ENCODE results near the gene EPHA7.

Gene EPHA7

DNA sequence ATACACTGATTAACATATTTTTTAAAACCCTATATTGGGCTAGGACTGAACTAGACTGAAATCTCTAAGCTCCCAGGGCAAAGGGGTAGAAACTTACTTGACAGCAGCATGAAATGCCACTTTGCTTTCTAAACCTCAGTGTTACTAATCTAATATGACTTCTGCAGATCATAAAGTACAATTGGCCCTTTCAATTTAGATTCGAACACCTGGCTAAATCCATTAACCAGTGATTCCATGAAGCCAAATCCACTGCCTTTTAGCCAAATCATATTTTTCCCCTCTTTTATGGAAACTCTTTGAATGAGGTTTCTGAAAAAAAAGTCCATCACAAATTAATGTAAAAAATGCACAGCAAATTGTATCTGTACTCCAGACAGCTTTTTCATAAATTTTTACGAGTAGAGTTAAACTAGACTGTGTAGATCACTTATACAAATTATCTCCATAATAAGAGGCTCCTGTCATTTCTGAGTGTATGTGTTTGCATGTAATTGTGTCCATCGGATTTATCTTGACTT is 25.7 kb downstream of the EPHA7 start:
- no peak for DNase-seq (ENCODE audit: low spot score)

- DNase-seq (ENCODE audit: low spot score), result no peak
Measured at GRCh38 chr6:93392797-93393196, 26.6 kb downstream of the EPHA7 start.

DNA sequence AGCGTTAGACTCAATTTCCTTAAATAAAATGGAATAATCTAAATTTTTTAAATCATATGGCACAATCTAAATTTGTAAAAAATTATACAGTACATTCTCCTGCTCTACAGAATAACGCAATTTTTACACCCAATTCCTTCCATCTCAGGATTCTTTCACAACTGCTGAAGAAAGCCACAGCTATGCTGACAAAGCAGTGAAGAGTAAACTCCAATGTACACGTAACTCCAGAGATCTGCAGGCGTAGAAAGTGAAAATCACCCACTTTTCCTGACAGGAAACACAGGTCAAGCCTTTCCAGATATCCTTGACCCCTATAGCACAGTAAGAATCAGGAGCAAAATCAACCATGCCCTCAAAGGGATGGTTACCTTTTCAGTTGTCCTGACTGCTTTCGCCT is 27.4 kb downstream of the EPHA7 start:
- DNase-seq (ENCODE audit: low spot score), result no peak

DNA sequence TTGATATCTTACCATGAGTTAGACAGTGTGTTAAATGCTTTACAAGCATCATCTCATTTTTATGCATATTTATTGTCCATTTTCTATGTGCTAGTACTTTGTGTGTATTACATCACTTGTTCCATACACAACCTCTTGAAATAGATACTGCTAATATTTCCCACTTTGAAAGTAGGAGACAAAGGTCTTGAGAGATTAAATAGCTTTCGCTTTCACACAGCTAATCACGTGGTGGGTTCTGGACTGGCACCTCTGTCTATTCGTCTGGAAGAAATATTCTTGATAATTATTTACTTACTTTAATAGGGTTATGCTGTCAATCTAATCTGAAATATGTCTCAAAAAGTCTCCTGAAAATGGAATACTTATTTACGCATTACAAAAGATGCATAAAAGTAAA is 30.2 kb downstream of the EPHA7 start:
- no peak for DNase-seq (ENCODE audit: low spot score)

GRCh38 chr6:93388070-93388469 is 31.3 kb downstream of the EPHA7 start:
- DNase-seq (ENCODE audit: low spot score), result no peak

DNA sequence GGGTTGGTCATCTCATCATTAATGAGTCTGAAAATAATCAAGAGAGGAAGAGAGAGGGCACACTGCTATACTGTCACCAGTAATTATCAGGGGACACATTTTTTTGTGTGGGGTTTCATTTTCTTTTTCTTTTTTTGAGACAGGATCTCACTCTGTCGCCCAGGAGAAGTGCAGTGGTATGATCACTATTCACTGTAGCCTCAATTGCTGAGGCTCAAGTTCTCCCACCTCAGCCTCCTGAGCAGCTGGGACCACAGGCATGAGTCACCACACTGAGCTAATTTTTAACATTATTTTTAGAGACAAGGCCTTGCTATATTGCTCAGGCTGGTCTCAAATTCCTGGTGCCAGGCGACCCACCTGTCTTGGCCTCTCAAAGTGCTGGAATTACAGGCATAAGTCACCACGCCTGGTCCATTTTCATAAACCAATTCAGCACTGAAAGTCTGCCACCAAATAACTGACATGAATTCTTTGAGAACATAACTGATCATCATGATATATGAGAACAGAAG is 43.3 kb downstream of the EPHA7 start:
- no peak for DNase-seq (ENCODE audit: low spot score)

DNA sequence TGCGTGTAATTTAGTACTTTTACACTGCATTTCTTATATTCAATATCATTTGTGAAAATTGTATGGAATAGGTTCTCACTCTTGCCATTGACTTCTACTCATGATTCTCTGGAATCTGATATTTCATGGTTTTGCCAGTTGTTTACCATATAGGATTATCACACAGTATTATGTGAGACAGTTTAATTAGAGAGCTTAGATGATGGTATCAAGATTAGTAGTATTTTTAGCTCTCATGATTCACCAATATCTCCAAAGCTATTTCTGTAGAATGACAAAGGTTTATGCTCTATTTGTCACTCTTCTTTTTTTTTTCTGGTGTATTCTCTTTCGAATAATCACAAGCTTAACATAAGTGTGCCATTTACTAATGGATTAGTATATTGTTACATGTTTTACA is 45.9 kb downstream of the EPHA7 start:
- DNase-seq (ENCODE audit: low spot score), result no peak

DNA sequence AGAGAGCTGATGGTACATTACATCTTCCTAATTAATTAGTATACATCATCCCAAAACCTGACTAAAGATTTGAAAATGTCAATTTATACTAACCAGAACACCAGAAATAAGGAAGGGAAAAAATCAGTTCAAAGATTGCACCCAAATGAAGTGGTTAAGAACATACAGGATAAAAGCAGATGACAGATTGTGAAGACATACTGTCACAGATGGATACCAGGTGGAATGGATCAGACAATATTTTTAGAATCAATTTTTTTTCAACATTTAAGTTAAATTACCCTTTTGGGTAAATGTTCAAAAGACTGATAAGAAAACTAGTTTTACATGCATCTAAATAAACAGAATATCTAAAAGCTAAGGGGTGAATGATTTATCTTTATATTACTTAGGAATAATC is 47.6 kb downstream of the EPHA7 start:
- no peak for DNase-seq (ENCODE audit: low spot score)

DNA sequence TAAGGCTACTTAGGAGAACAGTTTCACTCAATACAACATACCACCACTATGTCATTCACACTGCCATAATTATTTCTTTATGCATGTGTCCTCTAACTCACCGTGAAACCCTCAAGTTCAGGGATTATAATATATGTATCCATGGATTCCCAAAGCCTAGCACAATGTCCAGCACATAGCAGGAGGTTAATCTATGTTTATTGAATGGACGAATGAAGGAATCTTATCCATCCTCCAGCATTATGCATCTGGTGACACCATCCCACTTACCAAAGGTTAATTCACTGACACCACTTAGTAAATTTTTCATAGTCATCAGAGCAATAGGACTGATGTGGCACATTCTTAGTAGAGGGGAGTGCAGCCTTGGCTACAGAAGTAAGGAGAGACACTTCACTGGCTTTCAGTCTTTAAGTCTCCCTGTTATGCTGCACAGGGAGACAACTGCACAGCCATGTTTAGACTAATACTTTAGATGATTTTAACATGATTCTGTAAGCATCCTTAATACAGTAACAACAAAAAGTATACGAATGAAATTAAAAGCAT is 49.7 kb downstream of the EPHA7 start:
- no peak for DNase-seq (ENCODE audit: low spot score)

DNA sequence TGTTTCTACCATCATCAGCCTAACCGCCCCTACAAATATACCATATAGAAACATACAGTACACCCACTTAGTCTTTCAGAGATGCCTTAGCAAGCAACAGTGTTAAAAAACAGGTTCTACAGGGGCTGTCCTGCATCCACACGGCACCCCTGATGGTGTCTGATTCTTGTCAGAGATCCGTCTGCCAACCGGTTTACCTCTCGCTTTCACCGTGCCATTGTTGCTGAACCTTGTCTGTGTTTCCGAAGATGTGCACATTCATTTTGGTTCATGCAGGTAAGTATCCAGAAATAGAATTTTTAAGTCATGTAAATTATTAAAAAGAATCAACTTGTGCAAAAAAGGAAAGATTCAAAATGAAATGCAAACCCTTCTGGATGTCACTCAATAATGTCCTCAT is 52.9 kb downstream of the EPHA7 start:
- no peak for DNase-seq (ENCODE audit: low spot score)

GRCh38 chr6:93365445-93365844 is 53.9 kb downstream of the EPHA7 start:
- DNase-seq (ENCODE audit: low spot score), result no peak

DNA sequence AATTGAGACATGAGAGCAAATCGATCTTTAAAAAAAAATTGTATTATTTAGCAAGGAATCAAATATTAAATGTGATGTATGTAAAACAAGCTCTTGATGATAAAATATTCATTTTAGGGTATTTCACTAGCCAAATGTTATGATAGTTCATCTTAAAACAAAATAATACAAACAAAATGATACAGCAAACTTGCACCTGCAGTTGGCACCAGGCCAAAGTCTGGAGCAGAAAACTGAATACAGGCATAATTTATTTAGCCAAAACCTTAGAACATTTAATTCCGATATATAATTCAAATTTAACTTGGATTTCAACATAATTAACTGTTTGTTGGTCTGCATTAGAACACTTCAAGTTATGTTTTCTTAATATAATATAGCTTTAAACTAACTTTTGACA is 60.9 kb downstream of the EPHA7 start:
- DNase-seq (ENCODE audit: low spot score), result no peak

GRCh38 chr6:93352604-93353003 is 66.8 kb downstream of the EPHA7 start:
- no peak for DNase-seq (ENCODE audit: low spot score)

GRCh38 chr6:93351222-93351621 is 68.1 kb downstream of the EPHA7 start:
- no peak for DNase-seq (ENCODE audit: low spot score)

- no peak for DNase-seq (ENCODE audit: low spot score)
Measured at GRCh38 chr6:93350774-93351173, 68.6 kb downstream of the EPHA7 start.

DNA sequence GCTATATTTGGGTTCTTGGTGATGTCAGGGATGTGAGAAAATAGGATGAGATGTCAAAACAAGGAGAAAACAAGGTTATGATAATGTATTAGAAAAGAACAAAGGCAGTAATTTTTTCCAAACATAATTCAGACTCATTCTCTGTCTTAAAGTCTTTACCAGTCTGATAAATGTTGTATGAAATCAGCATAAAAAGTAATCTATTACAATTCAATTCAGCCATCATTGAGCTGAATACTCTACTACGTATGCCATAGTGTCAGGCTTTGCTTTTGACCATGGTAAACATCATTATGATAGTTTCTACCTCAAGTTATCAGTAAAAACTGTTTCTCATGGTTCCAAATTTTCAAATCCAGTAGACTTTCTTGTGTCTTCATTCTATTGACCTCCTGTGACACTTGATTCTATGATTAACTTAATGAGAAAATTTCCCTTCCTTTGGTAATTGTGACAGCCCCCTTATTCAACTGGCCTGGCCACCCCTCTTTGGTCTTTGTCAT is 75.0 kb downstream of the EPHA7 start:
- DNase-seq (ENCODE audit: low spot score), result no peak

GRCh38 chr6:93343476-93343875 is 75.9 kb downstream of the EPHA7 start:
- DNase-seq (ENCODE audit: low spot score), result no peak

DNA sequence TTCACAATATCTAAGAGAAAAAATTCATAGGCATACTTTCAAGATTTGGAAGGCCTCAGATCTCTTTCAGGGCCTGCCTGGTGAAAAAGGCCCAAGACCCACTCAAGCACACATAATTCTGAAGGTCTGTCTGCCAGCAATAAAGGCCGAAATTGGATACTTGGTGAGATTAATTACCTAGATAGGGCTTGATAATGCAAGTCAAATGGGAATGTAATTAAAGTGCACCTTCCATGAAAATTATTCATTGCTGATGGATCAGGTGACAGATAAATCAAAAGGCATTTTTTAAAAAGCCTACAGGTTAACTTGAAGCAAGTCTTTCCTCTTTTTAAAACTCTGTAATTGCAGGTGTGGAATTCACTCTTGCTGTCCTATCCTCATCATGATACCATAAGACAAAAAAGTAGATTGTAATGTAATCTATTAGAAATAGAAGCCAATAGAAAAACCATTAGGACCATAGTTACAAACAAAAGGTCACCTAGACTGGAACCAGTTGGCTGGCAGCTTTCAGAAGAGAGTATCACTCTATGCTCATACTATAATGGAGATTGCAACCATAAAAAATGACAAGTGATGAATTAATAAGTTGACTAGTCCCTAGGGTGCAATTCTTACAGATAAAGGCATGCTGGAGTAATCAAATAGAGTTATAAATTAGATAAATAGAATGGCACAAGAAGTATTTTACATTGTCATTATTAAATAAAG is 77.3 kb downstream of the EPHA7 start:
- no peak for DNase-seq (ENCODE audit: low spot score)

DNA sequence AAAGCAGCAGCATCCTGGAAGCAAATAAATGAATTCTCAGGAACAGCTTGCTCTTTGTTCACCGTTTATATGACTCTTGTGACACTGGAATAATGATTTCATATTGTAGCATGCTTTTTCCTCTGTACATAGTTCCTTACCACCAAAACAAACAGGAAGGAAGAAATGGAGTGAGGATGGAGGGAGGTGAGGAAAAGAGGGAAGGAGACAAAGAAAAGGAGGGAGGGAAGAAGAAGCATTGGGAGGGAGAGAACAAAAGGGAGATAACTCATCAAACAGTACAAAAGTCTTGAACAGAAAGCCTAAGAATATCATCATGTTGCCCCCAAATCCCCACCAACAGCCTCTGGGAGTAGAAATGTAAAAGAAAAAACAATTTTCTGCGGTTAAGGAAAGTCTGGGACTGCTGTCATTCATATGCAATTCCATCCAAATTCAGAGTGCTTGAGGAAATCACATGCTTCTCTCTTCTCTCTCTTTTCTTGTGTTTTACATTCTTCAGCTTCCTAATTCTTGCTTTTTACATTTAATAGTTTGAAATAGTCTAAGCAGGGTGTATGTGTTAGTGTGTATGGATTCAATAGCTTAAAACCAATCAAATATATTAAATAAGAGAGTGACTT is 81.5 kb downstream of the EPHA7 start:
- no peak for DNase-seq (ENCODE audit: low spot score)

DNA sequence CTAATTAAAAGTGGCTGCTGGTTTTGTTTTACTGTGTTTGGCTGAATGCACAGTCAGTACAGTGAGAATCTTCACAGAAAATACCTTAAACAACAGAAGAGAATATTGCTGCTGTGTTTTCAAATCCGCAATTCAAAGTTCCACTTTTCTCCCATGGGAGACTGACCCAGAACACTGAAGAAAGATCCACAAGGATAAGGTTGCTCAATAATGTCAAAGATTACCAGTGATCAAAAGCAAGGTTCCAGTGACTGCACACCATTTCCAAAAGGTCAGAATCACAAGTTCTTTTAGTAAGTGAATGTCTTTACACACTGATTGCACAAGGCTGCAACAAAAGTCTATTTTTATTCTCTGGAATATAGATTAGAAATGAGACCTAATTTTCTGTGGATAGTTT is 82.3 kb downstream of the EPHA7 start:
- no peak for DNase-seq (ENCODE audit: low spot score)

GRCh38 chr6:93329301-93330000 is 89.9 kb downstream of the EPHA7 start:
- DNase-seq (ENCODE audit: low spot score), result no peak

- no peak for DNase-seq (ENCODE audit: low spot score)
Measured at GRCh38 chr6:93327857-93328256, 91.5 kb downstream of the EPHA7 start.

GRCh38 chr6:93325761-93326160 is 93.6 kb downstream of the EPHA7 start:
- DNase-seq (ENCODE audit: low spot score), result no peak

Measured in CD4-positive, alpha-beta T cell treated with Interleukin-2 at 100 ng/mL for 4 hours (primary cell).